GM21390 (cell line): ENCODE results near the gene ATOX1.
"Not testable (repeated sequence)": the region's sequence is repeated elsewhere in the genome, so short reads cannot be mapped to it uniquely, and the experiment has no call there.

Source experiments
- ATAC-seq: cut with Tn5 transposase; IDR thresholded peaks from one replicate; pipeline ENCODE4 v1.9.1; 2021; ENCODE audit not compliant: unreplicated experiment

ATOX1 gene

GRCh38 chr5:151758430-151759241 lies at the start of gene ATOX1:
Gene ATOX1 (minus strand): TSS chr5:151758631. CDS start chr5:151758551, 80 bp downstream.
- ATAC-seq: peak; percentile 94

- no peak for ATAC-seq
These were observed 47.2 kb upstream of the ATOX1 start for GRCh38 chr5:151805414-151806223.

- no peak for ATAC-seq
These were observed 42.1 kb upstream of the ATOX1 start for GRCh38 chr5:151800532-151800931.

GRCh38 chr5:151799407-151799806 lies 41.0 kb upstream of the ATOX1 start:
- no peak for ATAC-seq

GRCh38 chr5:151798674-151799073 lies 40.2 kb upstream of the ATOX1 start:
- no peak for ATAC-seq

GRCh38 chr5:151795426-151795825 lies 37.0 kb upstream of the ATOX1 start:
- no peak for ATAC-seq

DNA sequence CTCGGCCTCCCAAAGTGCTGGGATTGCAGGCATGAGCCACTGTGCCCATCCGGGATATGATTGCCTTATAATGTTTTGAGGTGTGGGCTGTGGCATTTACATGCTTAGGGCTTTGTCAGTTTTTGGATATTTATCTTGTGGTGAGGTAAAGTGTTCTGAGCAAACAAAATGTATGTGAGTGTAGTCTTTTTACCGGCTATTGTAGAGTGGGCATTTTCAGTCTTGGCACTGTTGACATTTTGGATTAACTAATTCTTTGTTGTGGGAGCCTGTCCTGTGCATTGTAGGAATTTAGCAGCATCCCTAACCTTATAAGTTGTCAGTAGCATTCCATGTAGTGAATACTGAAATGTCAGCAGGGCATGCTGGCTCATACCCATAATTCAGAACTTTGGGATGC lies 34.9 kb upstream of the ATOX1 start:
- ATAC-seq: no peak

DNA sequence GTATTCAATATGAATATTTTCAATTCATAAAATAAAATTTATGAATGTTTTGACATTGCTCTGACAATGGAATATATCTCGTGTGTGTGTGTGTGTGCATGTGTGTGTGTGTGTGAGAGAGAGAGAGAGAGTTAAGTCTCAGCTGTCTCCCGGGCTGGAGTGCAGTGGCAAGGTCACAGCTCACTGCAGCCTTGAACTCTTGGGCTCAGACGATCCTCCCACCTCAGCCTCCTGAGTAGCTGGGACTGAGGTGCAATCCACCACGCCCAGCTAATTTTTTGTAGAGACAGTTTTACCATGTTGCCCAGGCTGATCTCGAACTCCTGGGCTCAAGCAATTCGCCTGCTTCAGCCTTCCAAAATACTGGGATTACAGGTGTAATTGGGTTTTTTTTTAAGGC lies 29.4 kb upstream of the ATOX1 start:
- no peak for ATAC-seq

DNA sequence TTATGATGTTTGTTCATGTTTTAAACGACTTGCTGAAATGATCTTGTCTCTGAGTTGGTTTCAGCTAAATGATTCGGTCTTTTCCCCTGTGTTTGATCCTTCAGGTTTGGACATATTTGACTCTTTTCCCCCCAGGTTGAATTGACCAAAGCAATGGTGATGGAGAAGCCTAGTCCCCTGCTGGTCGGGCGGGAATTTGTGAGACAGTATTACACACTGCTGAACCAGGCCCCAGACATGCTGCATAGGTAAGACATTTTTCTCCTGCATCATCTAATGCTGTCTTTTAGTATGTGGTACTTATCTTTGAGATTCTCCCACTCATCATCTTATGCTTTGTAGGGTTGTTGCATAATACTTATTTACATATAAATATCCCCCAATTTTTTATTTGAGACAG lies 28.0 kb upstream of the ATOX1 start:
- no peak for ATAC-seq

GRCh38 chr5:151784141-151784540 lies 25.7 kb upstream of the ATOX1 start:
- ATAC-seq: no peak

- not testable (repeated sequence) for ATAC-seq
These were observed 25.2 kb upstream of the ATOX1 start for GRCh38 chr5:151783664-151784063.

GRCh38 chr5:151781201-151781600 lies 22.8 kb upstream of the ATOX1 start:
- no peak for ATAC-seq

GRCh38 chr5:151780348-151780747 lies 21.9 kb upstream of the ATOX1 start:
- ATAC-seq: no peak

DNA sequence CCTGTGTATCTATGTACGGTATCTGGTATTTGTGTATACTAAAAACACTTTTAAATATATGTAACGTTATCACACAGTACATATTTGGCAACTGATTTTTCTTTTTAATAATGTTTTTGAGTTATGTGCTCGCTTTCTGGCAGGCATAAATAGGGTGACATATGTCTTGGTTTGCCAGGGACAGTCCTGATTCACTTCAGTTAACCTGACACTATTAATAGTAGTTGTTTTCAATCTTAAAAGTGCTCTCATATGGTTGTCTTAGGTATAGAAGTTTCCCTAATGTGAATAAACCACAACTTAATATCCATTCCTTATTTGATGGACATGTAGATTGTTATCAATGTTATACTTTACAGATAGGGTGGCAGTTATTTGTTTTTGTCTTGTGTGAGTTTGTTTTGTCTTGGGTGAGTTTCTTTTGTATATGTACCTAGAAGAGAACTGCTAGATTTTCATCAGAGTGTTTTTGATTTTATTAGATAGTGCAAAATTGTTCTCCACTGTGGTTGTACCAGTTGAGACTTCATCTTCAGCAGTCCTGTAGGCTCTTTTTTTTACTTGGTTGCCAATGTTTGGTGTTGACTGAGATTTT lies 21.2 kb upstream of the ATOX1 start:
- ATAC-seq: peak; percentile 47

GRCh38 chr5:151775025-151775606 lies 16.7 kb upstream of the ATOX1 start:
- ATAC-seq: no peak

- ATAC-seq: no peak
These were observed 15.5 kb upstream of the ATOX1 start for GRCh38 chr5:151773951-151774350.

DNA sequence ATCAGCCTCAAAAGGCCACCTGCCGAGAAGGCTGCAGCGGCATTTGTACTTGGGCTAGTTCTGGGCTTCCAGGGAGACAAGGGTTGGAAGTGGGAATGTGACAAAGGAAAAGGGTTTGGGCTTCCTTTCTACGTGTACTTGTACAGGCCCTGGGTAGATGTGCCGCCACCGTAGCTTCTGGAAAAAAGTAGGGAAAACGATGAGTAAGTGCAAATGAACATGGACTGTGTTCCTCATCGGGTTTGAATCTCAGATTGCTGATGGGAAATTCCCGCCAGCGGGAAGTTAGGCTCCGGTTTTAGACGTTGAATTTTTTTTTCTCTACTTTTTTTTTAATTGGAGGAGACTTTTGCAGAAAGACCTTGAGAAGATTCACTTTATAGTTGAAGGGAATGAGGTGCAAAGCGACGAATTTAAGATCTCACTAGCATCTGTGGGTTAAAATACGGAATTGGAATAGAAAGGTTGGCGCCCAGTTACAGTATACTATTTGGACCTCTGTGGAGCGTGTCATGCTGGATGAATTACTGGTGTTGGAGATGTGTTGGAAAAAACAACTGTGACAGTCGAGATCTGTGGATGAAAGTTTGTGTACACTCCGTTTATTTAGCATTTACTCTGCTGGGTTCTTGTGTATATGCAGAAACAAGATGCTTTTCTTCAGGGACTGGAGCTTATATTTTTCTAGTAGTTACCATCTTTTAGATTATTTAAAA lies 14.6 kb upstream of the ATOX1 start:
- no peak for ATAC-seq

DNA sequence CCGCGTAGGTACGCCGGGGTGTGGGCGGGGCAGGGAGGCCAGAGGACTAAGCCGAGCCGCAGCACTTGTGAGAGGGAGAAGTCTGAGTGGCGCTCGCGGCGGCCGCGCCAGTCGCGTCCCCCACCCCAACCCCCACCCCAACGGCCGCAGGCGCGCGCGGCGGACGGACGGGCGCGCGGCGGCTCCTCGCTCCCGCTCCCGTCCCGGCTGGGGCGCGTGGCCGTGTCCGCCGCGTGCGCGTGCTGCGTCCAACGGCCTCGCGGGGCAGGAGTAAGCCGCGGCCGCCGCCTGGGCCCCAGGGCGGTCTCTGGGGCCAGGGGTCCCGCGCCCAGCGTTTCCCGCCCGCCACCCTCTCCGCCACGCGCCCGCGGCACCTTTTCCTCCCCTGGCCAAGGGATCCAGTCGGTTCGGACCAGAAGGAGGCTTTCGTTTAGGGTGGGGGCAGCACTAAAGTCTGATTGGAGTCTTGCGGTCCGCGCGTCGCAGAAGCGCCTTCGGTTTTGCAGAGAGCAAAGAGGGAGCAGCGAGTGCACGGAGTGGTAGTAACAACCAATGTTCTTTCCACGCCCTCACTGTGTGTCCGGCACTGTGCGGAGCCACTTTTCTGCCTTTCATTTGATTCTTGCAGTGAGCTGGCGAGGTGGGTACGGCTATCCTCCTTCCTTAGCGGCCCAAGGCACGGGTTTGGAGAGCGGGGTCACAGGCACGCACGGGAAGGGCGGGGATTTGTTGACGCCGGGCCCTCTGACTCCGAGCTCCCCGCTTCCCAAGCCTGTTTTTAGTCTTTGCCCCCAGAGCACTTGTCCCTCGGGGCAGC lies 13.8 kb upstream of the ATOX1 start:
- ATAC-seq: peak; percentile 9

DNA sequence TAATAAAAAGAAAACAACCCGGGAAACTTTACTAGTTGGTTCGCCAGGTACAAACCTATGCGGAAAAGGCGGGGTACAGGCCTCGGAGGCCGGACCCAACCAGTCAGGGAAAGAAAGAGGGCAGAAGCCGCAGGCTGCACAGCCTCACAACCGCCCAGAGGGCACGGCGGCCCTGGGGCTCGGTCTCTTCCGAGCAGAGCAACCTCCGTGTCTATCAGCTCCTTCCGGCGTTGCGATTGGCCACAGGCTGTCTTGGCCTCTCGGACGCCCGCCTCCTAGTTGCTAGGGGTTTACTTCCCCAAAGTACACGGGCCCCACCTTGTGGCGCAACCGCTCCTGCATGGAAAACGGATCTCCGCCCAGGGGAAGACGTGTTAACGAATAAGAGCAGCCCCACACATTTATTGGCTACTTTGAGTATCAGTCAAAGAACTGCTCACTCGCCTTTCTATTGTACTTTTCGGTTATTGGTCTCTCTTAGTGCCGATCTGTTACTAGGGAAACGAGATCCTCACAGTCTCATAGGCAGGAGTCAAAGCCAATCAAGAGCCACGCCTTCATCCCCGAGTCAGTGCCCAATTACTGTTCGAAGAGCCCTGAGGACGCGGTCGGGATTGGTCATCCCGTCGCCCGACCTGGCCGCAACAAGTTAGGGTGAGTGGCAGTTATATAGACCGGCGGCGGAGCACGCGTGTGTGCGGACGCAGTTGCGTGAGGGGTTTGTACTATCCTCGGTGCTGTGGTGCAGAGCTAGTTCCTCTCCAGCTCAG lies 13.0 kb upstream of the ATOX1 start, which contains the start of gene G3BP1:
Gene G3BP1 (plus strand): TSS at position 696 of the 770 bp plus-strand sequence. CDS start 14,667 bp downstream, outside the sequence.
- peak; percentile 80 for ATAC-seq
